ENCODE results near the gene BTBD9. TPM values are rescaled to one million over a fixed set of nuclear protein-coding genes. Genes with fewer than 3 reads are reported as not detected.

Gene BTBD9
- total RNA-seq, 2 donors from 2014 or later, result 16.3 to 22.9 TPM

DNA sequence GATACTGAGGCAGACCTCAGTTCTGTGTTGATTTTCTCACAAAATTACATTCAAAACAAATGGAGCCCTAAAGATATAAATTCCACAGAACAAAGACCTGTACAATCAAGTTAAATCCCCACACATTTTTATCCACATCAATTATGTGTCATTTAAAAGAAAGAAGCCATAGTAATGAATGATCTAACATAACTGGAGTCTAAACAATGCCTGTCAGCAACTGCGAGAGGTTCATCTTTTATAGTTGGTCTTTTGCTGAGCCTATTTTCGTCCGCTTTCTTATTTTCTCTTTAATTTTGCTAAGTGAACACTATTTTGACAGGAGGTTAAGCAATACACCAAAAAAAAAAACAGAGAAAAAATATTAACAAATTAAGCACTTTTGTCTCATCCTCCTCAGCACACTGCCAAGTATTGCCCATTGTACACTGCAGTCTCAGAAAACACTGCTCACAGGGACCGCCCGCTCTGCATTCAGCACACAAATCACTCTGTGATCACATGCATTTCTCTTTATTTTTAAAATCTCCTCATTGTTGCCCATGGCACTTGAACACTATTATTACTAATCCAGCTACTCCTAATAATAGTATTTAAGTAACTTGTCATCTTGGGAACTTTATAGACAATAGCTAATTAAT, 140.8 kb downstream of the BTBD9 start:
- intact Hi-C loops (cut with DNase I), result no loop called here
- DNase-seq (ENCODE audit: low spot score), result no peak

GRCh38 chr6:38498085-38498484, 141.6 kb downstream of the BTBD9 start:
- intact Hi-C loops (cut with DNase I), result no loop called here

GRCh38 chr6:38497546-38497945, 142.2 kb downstream of the BTBD9 start:
- DNase-seq (ENCODE audit: low spot score), result no peak
- intact Hi-C loops (cut with DNase I), result no loop called here

More at GRCh38 chr6:38498085-38498484, 141.6 kb downstream of the BTBD9 start:
- no peak for DNase-seq (ENCODE audit: low spot score)

DNA sequence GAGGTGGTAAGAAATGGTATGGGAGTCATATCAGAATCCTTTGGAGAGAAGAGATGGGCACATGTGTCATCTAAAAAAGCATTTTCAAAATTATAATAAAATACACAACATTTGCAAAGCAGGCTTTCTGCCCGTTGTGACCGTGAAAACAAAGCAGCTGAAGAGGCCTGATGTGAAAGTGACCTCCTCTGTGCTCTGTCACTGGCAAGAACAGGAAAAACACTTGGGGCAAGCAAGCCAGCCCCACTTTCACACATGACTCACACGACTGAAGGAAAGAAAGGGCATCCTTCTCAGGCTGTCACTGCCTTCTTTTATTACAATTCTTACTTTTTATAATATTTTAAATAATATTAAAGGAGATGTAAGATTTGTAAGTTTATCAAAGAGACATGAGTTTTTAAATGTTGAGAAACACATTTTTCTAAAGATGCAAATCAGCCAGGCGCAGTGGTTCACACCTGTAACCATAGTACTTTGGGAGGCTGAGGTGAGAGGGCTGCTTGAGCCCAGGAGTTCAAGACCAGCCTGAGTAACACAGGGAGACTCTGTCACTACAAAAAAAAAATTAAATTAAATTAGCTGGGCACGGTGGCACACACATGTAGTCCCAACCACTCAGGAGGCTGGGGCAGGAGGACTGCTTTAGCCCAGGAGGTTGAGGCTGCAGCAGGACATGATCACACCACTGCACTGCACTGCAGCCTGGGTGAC, 143.7 kb downstream of the BTBD9 start:
- intact Hi-C loops (cut with DNase I), result no loop called here

GRCh38 chr6:38495518-38495917, 144.2 kb downstream of the BTBD9 start:
- DNase-seq (ENCODE audit: low spot score), result no peak
- intact Hi-C loops (cut with DNase I), result no loop called here

More for the DNA sequence above, 143.7 kb downstream of the BTBD9 start:
- no peak for DNase-seq (ENCODE audit: low spot score)

DNA sequence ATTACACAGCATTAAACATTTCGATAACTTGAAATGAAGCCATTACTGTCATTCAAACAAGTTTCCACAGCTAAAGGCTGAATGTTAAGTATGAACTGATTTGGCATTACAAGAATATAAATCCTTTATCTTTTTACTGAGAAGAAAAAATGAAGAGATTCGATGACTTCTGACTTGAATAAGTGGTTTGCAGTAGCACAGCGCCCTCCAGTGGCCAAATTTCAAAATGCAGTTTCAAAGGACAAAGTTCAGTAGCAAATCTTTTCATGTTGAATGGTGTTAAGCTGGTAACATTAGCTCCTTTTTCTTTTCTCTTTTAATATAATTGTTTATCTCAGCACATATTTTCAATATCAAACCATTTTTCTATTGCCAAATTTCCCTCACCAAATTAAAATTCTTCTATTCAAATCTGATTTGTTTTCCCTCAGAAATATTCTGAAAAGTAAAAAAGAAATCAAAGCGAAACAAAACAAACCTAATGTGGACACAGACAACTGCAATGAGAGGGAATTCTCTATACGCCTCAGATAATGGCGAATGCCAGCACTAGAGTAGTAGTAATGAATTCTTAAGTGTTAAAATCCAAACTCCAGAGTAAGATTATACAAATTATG, 145.7 kb downstream of the BTBD9 start:
- peak; percentile 83 for DNase-seq (ENCODE audit: low spot score)
- intact Hi-C loops (cut with DNase I), result loop anchor here in 1 of 2 donors (5.0 kb wide), 1 partner anchor 697 kb away; no protein-coding TSS in a partner anchor

GRCh38 chr6:38492031-38492430, 147.7 kb downstream of the BTBD9 start:
- intact Hi-C loops (cut with DNase I), result loop anchor here in 1 of 2 donors (5.0 kb wide), 1 partner anchor 695 kb away; no protein-coding TSS in a partner anchor
- no peak for DNase-seq (ENCODE audit: low spot score)

- DNase-seq (ENCODE audit: low spot score), result no peak
- intact Hi-C loops (cut with DNase I), result loop anchor here in 1 of 2 donors (5.0 kb wide), 1 partner anchor 693 kb away; no protein-coding TSS in a partner anchor
These were observed 149.8 kb downstream of the BTBD9 start for GRCh38 chr6:38489951-38490350.

DNA sequence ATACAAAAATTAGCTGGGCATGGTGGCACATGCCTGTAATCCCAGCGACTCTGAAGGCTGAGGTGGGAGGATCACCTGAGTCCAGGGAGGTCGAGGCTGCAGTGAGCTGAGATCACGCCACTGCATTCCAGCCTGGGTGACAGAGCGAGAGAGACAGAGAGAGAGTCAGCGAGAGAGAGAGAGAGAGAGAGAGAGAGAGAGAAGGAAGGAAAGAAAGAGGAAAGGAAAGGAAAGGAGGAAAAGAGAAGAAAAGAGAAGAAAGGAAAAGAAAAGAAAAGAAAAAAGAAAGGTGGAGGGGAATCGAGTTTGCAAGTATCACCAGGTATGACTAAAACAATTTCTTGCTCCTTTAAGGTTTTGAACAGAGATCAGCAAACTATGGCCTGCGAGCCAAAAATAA, 152.3 kb downstream of the BTBD9 start:
- no peak for DNase-seq (ENCODE audit: low spot score)
- intact Hi-C loops (cut with DNase I), result no loop called here

DNA sequence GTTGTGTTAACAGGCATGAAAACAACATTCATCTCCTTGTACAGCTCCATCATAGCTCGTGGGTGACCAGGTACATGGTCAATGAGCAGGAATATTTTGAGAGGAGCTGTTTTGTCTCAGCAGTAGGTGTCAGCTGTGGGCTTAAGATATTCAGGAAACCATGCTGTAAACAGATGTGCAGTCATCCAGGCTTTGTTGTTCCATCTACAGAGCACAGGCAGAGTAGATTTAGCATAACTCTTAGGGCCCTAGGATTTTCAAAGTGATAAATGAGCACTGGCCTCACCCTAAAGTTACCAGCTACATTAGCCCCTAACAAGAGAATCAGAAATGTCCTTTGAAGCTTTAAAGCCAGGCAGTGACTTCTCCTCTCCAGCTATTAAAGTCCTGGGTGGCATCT, 154.2 kb downstream of the BTBD9 start:
- intact Hi-C loops (cut with DNase I), result no loop called here
- DNase-seq (ENCODE audit: low spot score), result no peak

- intact Hi-C loops (cut with DNase I), result no loop called here
- no peak for DNase-seq (ENCODE audit: low spot score)
These were observed 155.1 kb downstream of the BTBD9 start for GRCh38 chr6:38484656-38485055.

- no peak for DNase-seq (ENCODE audit: low spot score)
- intact Hi-C loops (cut with DNase I), result no loop called here
These were observed 156.2 kb downstream of the BTBD9 start for GRCh38 chr6:38483526-38483925.

GRCh38 chr6:38482466-38482865, 157.3 kb downstream of the BTBD9 start:
- intact Hi-C loops (cut with DNase I), result no loop called here

DNA sequence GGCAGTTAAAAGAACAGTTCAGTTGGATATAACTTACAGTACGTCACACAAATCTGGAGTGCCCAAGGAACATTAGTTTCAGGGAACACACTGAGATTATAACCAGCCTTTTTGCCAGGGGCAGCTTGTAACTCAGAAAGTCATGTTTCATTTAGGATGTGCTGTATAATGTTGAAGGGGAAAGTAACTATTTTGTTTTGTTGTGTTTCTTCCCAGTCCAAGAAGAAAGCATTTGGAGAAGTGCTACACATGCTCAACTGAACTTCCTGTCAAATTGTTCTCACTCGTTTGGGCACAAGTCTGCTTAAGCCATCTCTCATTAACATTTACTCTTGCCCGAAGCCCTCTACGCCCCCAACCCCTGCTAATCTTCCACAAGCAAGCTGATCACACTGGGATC, 157.9 kb downstream of the BTBD9 start:
- intact Hi-C loops (cut with DNase I), result no loop called here
- DNase-seq (ENCODE audit: low spot score), result no peak

More at GRCh38 chr6:38482466-38482865, 157.3 kb downstream of the BTBD9 start:
- DNase-seq (ENCODE audit: low spot score), result no peak

DNA sequence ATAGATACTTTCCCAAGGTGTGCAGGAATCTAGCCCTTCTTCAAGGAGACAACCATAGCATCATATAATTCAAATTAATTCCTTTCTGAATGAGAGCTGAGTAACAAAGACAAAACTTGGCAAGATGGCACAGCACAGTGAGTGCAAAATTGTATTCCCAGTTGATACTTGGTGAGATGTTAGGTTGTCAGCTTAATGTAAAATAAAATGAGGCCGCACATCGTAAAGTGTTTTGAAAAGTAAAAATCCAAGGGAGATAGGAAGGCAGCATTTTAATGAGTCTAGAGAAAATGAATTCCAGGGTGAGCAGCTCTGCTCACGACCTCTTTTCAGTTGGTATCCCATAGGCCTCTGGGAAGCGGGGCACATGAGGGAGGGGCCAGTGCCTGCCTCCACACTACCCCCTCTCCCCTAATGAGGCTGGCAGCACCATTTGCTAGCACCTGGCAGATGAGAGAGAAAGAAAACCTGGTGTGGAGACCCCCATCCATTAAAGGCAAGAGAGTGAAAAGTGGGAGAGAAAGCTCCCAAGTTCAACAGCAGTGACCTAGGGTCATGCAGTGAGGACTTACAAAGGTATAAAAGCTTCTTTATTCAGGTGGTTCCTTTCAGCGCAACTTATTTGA, 158.4 kb downstream of the BTBD9 start:
- intact Hi-C loops (cut with DNase I), result no loop called here
- no peak for DNase-seq (ENCODE audit: low spot score)

DNA sequence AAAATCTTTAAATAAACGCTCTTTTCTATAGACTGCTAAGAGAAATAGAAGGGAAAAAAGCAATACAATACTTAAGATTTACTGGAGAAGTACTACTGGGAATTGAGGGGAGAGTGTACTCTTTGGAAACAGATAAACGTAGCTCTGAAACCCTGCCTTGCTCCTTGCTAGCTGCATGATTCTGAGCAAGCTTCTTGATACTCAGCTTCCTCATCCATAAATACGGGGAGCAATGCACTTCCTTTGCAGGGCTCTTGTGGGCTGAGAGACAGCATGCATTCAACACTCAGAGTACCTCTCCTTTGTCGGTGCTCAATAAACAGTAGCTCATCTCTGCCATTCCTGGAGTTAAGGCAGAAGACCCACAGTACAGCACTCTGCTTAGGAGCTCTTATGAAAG, 159.7 kb downstream of the BTBD9 start:
- intact Hi-C loops (cut with DNase I), result no loop called here
- no peak for DNase-seq (ENCODE audit: low spot score)

DNA sequence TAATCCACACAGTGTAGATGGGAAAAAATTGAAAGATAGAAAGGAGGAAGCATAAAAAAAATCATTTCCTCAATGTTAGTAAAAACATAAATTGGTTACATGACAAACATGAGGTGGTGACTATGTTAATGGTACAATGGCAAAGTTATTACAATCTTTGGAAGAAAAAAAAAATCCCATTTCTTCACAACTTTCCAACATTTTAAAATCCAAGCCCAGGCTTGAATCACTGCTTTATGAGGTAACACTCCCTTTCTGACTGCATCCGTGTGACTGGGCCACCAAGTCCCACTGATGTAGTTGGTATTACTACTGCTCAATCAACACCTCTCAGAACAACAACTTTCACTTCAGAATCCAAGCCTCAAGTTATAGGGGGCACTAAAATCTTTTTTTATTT, 160.4 kb downstream of the BTBD9 start:
- intact Hi-C loops (cut with DNase I), result loop anchor here in 1 of 2 donors (5.0 kb wide), 1 partner anchor 992 kb away; no protein-coding TSS in a partner anchor

GRCh38 chr6:38477680-38478260, 162.0 kb downstream of the BTBD9 start:
- intact Hi-C loops (cut with DNase I), result loop anchor here in 1 of 2 donors (5.0 kb wide), 1 partner anchor 990 kb away; no protein-coding TSS in a partner anchor
- no peak for DNase-seq (ENCODE audit: low spot score)

More for the DNA sequence above, 160.4 kb downstream of the BTBD9 start:
- no peak for DNase-seq (ENCODE audit: low spot score)

DNA sequence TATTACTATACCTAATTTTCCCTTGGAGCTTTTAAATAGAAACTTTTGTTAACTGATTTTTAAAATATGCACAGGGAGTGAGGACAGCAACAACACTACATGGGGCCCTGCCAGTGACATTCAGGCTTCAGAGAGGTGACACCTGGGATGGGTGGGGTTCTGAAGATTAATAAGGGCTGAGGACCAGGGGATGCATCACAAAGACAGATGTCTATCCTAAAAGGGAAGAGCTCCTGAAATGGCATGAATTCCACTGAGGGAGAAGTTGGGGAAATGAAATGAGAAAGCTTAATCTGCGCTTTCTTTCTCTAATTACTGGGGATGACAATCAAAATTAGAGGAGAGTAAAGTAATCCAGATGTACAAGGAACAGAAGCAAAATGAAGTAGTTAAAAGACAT, 162.8 kb downstream of the BTBD9 start:
- DNase-seq (ENCODE audit: low spot score), result no peak
- intact Hi-C loops (cut with DNase I), result loop anchor here in 1 of 2 donors (5.0 kb wide), 1 partner anchor 990 kb away; no protein-coding TSS in a partner anchor

Data from posterior vena cava (tissue), 2 donors.